Panc1 (cell line): ENCODE results near the gene HBA1. TPM values are rescaled to one million over a fixed set of nuclear protein-coding genes. Genes with fewer than 3 reads are reported as not detected.

Experiments
- ATAC-seq: fragments of 200-7000 bp; cut with Tn5 transposase; 2 replicates; pipeline ENCODE4 v1.9.1; 2020; ENCODE audit warnings: mild to moderate bottlenecking, moderate library complexity
- BruUV-seq: library from RNA; stranded (reverse); fragments of 400-500 nt; replicated peaks from 2 replicates; lab custom pipeline; 2021; lab: Mats Ljungman, UMichigan
- CTCF ChIA-PET: fragments of 300-600 bp; sonication (Branson Sonifier 250); formaldehyde crosslinking; loops from one replicate; lab custom pipeline; 2022; ENCODE audit warnings: antibody characterized with exemption; lab: Charles Lee
- POLR2A ChIA-PET: fragments of 300-600 bp; sonication (Branson Sonifier 250); formaldehyde crosslinking; loops from one replicate; lab custom pipeline; 2022; ENCODE audit warnings: antibody characterized with exemption; lab: Charles Lee
- DNase-seq: peaks from one replicate; pipeline ENCODE4 v3.0.0-alpha.2; 2010; ENCODE audit warnings: low read depth, low spot score
- H3K27ac ChIP-seq: 2 replicates; pipeline ENCODE4 v1.5.1; 2011; ENCODE audit warnings: mild to moderate bottlenecking, low read length, inconsistent platforms
- H3K27me3 ChIP-seq: fragments of 200-500 bp; sonication (Bioruptor generic); 2 replicates; pipeline ENCODE4 v1.6.0; 2014; ENCODE audit warnings: low read length, inconsistent platforms; ENCODE audit not compliant: control insufficient read depth, insufficient read depth
- H3K36me3 ChIP-seq: fragments of 200-500 bp; sonication (Bioruptor generic); 2 replicates; pipeline ENCODE4 v1.5.1; 2014; ENCODE audit warnings: inconsistent platforms, mild to moderate bottlenecking, low read length, moderate library complexity; ENCODE audit not compliant: control insufficient read depth, insufficient read depth
- H3K4me1 ChIP-seq: 2 replicates; pipeline ENCODE4 v1.5.1; 2011; ENCODE audit warnings: inconsistent platforms, mild to moderate bottlenecking, low read length, moderate library complexity; ENCODE audit not compliant: control insufficient read depth, insufficient read depth
- H3K4me3 ChIP-seq, 2 experiments: 2 replicates each; pipeline ENCODE4 v1.5.1; 2011 to 2012; ENCODE audit warnings: low read depth in 2 of 2, low read length in 2 of 2, mild to moderate bottlenecking in 2 of 2, inconsistent platforms in 1 of 2, moderate library complexity in 1 of 2
- H3K9me3 ChIP-seq: fragments of 200-500 bp; sonication (Bioruptor generic); 2 replicates; pipeline ENCODE4 v1.5.1; 2014; ENCODE audit warnings: low read depth, mild to moderate bottlenecking, inconsistent platforms, low read length, moderate library complexity; ENCODE audit not compliant: control insufficient read depth, insufficient read depth
- POLR2AphosphoS5 ChIP-seq: IDR thresholded peaks from 2 replicates; pipeline ENCODE4 v1.6.1; 2012; ENCODE audit warnings: mild to moderate bottlenecking, low read depth, low read length, moderate library complexity
- SIN3A ChIP-seq: IDR thresholded peaks from 2 replicates; pipeline ENCODE4 v1.6.1; 2012; ENCODE audit warnings: low read depth, mild to moderate bottlenecking, low read length, moderate library complexity, borderline replicate concordance; ENCODE audit not compliant: insufficient read depth
- TCF7L2 ChIP-seq: IDR thresholded peaks from 2 replicates; pipeline ENCODE4 v1.6.1; 2011; ENCODE audit warnings: mild to moderate bottlenecking, low read depth, low read length, inconsistent platforms
- in situ Hi-C: cut with HindIII; loops from 2 replicates; pipeline ENCODE4 v1.10.0; 2016; ENCODE audit warnings: low sequenced_read_pairs, low pct_unique_long_range_greater_than_20kb
- intact Hi-C: fragments of 100-400 bp; cut with micrococcal nuclease; formaldehyde crosslinking; loops from one replicate; pipeline ENCODE4 v1.10.0; 2022; ENCODE audit not compliant: unreplicated experiment
- total RNA-seq: library from RNA; stranded (reverse); gene quantifications from one replicate; pipeline ENCODE4 v1.2.1, GENCODE V29; 2021; ENCODE audit not compliant: unreplicated experiment
- TF ChIP-seq, protein P1 (sequence below): fragments of 450-650 bp; IDR thresholded peaks from 2 replicates; pipeline ENCODE4 v1.5.1; 2017; ENCODE audit warnings: mild to moderate bottlenecking
- TF ChIP-seq, protein P2 (sequence below), 2 experiments: IDR thresholded peaks; 2 replicates each; pipeline ENCODE4 v1.6.1; 2011 to 2012; ENCODE audit warnings: low read depth in 2 of 2, control low read depth in 1 of 2, low read length in 1 of 2, mild to moderate bottlenecking in 1 of 2, moderate library complexity in 1 of 2; ENCODE audit not compliant: insufficient read depth in 1 of 2

The HBA1 gene
- total RNA-seq, 1 experiment from 2014 or later, result 4.4 TPM

DNA sequence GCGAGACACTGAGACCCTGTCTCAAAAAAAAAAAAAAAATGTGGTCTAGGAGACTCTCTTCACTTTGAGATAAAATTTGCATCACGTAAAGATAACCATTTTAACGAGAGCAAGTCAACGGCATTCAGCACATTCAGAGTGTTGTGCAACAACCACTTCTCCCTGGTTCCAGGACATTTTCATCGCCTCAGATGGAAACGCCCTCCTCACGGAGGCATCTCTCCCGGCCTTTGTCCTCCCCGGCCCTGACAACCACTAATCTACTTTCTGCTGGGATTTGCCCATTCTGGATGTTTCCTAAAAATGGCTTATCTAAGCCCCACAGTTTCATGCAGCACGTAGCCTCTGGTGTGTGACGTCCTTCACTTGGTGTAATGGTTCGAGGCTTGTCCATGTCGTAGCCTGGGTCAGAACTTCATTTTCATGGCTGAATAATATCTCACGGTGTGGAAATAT is 31.7 kb upstream of the HBA1 start:
- intact Hi-C loops (no loop called here), in situ Hi-C loops (no loop called here)
- Histone ChIP-seq H3K36me3 (no peaks in the 10 kb centered on the region), H3K9me3 (no peaks in the 10 kb centered on the region), H3K4me3 (no peak overlapping the region), H3K27ac (no peak overlapping the region), H3K27me3 (no peaks in the 10 kb centered on the region), H3K4me1 (no peaks in the 10 kb centered on the region)
- BruUV-seq, result no TSS peak
- DNase-seq, result no peak
- CTCF ChIA-PET, result no interaction called here
- POLR2A ChIA-PET, result no interaction called here
- ATAC-seq, result no peak
- TF ChIP-seq, protein P1, sequence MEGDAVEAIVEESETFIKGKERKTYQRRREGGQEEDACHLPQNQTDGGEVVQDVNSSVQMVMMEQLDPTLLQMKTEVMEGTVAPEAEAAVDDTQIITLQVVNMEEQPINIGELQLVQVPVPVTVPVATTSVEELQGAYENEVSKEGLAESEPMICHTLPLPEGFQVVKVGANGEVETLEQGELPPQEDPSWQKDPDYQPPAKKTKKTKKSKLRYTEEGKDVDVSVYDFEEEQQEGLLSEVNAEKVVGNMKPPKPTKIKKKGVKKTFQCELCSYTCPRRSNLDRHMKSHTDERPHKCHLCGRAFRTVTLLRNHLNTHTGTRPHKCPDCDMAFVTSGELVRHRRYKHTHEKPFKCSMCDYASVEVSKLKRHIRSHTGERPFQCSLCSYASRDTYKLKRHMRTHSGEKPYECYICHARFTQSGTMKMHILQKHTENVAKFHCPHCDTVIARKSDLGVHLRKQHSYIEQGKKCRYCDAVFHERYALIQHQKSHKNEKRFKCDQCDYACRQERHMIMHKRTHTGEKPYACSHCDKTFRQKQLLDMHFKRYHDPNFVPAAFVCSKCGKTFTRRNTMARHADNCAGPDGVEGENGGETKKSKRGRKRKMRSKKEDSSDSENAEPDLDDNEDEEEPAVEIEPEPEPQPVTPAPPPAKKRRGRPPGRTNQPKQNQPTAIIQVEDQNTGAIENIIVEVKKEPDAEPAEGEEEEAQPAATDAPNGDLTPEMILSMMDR, result no peak
- TF ChIP-seq POLR2AphosphoS5 (no peak), SIN3A (no peak), TCF7L2 (no peak)
- TF ChIP-seq, protein P2, sequence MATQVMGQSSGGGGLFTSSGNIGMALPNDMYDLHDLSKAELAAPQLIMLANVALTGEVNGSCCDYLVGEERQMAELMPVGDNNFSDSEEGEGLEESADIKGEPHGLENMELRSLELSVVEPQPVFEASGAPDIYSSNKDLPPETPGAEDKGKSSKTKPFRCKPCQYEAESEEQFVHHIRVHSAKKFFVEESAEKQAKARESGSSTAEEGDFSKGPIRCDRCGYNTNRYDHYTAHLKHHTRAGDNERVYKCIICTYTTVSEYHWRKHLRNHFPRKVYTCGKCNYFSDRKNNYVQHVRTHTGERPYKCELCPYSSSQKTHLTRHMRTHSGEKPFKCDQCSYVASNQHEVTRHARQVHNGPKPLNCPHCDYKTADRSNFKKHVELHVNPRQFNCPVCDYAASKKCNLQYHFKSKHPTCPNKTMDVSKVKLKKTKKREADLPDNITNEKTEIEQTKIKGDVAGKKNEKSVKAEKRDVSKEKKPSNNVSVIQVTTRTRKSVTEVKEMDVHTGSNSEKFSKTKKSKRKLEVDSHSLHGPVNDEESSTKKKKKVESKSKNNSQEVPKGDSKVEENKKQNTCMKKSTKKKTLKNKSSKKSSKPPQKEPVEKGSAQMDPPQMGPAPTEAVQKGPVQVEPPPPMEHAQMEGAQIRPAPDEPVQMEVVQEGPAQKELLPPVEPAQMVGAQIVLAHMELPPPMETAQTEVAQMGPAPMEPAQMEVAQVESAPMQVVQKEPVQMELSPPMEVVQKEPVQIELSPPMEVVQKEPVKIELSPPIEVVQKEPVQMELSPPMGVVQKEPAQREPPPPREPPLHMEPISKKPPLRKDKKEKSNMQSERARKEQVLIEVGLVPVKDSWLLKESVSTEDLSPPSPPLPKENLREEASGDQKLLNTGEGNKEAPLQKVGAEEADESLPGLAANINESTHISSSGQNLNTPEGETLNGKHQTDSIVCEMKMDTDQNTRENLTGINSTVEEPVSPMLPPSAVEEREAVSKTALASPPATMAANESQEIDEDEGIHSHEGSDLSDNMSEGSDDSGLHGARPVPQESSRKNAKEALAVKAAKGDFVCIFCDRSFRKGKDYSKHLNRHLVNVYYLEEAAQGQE (IDR thresholded peaks at IDR 0.05; ENCODE audit: insufficient read depth in 1 of 2, low read depth in 2 of 2, low read length in 1 of 2), result no peak

DNA sequence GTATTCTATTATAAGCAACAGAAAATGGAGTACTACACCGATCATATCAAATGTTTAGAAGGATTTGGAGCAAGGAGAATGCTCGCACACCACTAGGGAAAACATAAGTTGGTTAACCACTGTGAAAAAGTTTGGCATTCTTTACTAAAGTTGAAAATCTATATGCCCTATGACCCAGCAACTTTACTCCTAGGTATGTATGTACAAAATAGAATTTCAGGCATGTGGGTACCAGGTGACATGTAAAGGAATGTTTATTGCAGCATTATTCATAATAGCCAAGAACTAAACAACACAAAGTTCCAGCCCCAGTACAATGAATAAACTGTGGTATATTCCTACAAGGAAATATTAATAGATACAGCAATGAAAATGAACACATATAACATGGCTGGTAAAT is 29.8 kb upstream of the HBA1 start:
- no peaks in the 10 kb centered on the region for H3K36me3 ChIP-seq
- ChIA-PET CTCF (no interaction called here), POLR2A (no interaction called here)
- H3K27me3 ChIP-seq, result no peaks in the 10 kb centered on the region
- intact Hi-C loops (no loop called here), in situ Hi-C loops (no loop called here)
- no peak for ATAC-seq
- DNase-seq, result no peak
- H3K4me1 ChIP-seq, result no peaks in the 10 kb centered on the region
- TF ChIP-seq SIN3A, result no peak
- H3K9me3 ChIP-seq, result no peaks in the 10 kb centered on the region
- no peak overlapping the region for H3K4me3 ChIP-seq
- H3K27ac ChIP-seq, result no peak overlapping the region
- BruUV-seq, result no TSS peak

DNA sequence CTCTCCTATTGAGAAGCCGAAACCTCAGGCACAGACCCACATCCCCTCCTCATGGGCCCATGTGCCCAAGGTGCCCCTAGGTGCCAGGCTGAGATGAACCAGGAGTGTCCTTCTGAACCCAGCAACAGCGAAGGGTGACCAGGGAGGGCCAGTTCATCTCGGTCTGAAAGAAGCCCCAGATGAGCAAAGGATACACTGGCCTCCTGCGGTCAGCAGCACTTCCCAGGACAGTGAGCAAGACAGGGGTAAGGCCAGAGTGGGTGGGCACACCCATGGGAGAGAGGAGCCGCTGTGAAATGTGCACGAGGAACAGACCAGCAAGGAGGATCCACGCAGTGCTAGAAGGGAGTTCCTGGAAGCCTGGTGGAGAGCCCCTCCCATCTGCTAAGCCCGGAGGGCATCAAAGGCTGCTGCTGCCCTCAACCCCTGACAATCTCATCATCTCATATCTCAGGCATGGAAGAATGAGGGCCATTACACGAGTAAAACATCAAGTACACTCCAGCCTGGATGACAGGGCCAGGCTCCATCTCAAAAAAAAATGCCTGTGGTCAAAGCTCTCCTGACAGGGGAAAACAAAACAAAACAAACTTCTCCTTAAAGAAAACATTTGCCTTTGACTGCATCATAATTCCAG is 27.3 kb upstream of the HBA1 start:
- no peaks in the 10 kb centered on the region for H3K27me3 ChIP-seq
- POLR2A ChIA-PET, result interaction anchor here (0.6 kb wide), 1 partner anchor 144 kb away, joined by 13 read pairs; no protein-coding TSS in a partner anchor
- H3K4me1 ChIP-seq, result no peaks in the 10 kb centered on the region
- no peaks in the 10 kb centered on the region for H3K36me3 ChIP-seq
- ATAC-seq (no peak), DNase-seq (no peak)
- no peak overlapping the region for H3K4me3 ChIP-seq
- intact Hi-C loops (no loop called here), in situ Hi-C loops (no loop called here)
- H3K9me3 ChIP-seq, result no peaks in the 10 kb centered on the region
- TF ChIP-seq TCF7L2, result no peak
- no peak for TF ChIP-seq POLR2AphosphoS5
- TF ChIP-seq, protein P2 (IDR thresholded peaks at IDR 0.05; ENCODE audit: insufficient read depth in 1 of 2, low read depth in 2 of 2, low read length in 1 of 2), result no peak
- TF ChIP-seq, protein P1, result no peak
- no peak for TF ChIP-seq SIN3A
- CTCF ChIA-PET, result no interaction called here
- BruUV-seq, result no TSS peak
- H3K27ac ChIP-seq, result no peak overlapping the region
